HG02943 (cell line): ENCODE data around the gene BDP1.
"Not testable (repeated sequence)": the region's sequence is repeated elsewhere in the genome, so short reads cannot be mapped to it uniquely, and the experiment has no call there.

Experiments
- ATAC-seq: cut with Tn5 transposase; IDR thresholded peaks from one replicate; pipeline ENCODE4 v1.9.1; 2021; ENCODE audit warnings: mild to moderate bottlenecking, low read depth, moderate library complexity; ENCODE audit not compliant: unreplicated experiment

Gene BDP1

GRCh38 chr5:71552026-71552749, 96.7 kb downstream of the BDP1 start:
- not testable (repeated sequence) for ATAC-seq

GRCh38 chr5:71563161-71563560, 107.7 kb downstream of the BDP1 start:
- ATAC-seq: no peak

GRCh38 chr5:71564895-71565294, 109.4 kb downstream of the BDP1 start:
- ATAC-seq: no peak

DNA sequence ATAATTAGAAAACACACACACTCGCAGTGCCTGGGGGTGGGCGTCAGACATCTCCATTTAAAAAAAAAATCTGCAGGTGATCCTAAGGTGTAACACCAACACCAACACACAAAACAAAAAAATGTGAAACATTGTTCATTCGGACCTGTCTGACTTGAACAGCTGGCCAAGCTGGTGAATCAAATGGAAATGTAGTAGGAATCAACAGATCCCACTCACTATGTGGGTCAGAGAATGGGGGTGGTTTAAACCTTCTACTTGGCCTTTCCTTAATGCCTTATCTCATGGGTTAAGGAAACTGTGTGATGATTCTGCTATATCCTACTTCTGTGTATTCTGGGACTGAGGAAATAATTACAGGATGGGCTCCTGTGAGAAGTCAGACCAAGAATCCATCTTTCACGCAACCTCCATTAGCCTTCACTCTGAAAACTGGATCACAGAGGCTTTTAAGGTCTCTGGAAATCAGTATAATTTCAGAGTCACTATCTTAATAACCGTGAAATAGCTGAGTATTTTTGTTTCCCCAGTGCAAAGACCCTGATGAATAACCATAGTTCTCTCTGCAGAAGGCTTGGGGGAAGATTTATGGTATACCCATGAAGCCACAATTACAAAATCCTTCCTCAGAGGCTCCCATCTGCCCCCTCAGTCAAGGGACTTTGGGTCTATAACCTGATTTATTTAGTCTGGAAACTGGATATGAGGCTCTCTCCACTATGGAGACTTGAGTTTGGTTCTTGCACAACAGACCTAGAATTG, 114.5 kb downstream of the BDP1 start:
- ATAC-seq: no peak

DNA sequence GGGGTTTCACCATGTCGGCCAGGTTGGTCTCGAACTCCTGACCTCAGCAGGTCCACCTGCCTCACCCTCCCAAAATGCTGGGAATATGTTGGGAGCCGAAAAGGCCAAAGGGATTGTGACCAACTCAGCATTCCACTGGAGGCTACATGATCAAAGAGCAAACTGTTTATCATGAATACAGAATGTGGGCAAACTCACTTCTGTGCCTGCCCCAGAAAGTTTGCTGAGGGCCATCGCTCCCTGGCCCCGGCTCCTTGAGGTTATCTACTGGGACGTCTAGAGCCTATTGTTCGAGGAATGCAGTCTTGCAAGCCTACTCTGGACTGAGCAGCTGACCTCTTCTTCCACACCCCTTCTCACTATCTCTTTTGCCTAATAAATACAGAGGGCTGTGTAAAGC, 116.4 kb downstream of the BDP1 start:
- ATAC-seq: not testable (repeated sequence)

GRCh38 chr5:71573591-71573990, 118.1 kb downstream of the BDP1 start:
- no peak for ATAC-seq

- ATAC-seq: not testable (repeated sequence)
Measured at GRCh38 chr5:71575588-71575987, 120.1 kb downstream of the BDP1 start.

- ATAC-seq: no peak
Measured at GRCh38 chr5:71576241-71576640, 120.8 kb downstream of the BDP1 start.

GRCh38 chr5:71577839-71578238, 122.4 kb downstream of the BDP1 start:
- not testable (repeated sequence) for ATAC-seq

- no peak for ATAC-seq
Measured at GRCh38 chr5:71582945-71583584, 127.6 kb downstream of the BDP1 start.

GRCh38 chr5:71586052-71586940, 130.8 kb downstream of the BDP1 start:
- ATAC-seq: peak; percentile 4

DNA sequence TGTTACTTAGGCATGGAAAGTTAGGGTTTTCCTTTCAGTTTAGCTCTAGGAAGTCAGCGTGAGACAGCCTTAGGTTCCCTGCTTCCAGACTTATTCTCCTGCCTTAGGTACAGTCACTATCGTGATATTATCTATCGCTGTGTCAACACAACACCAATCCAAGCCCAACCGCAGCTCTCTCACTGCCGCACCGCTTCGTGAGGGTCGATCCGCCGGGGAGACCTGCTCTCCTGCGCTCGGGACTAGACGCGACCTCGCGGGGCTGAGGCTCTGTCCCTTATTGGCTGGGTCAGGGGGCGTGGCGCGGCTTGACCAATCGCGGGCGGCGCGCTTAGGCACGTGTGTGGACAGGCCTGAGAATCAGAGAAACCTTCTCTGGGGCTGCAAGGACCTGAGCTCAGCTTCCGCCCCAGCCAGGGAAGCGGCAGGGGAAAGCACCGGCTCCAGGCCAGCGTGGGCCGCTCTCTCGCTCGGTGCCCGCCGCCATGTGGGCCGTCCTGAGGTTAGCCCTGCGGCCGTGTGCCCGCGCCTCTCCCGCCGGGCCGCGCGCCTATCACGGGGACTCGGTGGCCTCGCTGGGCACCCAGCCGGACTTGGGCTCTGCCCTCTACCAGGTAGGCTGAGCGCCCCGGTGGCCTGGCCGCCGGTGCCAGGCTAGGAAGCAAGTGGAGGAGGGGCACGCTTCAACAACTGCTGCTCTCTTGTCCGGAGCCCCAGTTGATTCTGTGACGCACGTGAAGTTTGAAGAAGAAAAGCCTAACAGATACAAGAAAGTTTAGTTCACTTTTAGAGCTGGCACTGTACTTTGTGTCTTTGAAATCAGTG, 131.7 kb downstream of the BDP1 start, which contains the start of gene MCCC2:
MCCC2 (plus strand) TSS at position 400 of the 825 bp plus-strand sequence; CDS start at position 486, 86 bp downstream.
- peak; percentile 99 for ATAC-seq

- ATAC-seq: peak; percentile 12
Measured at GRCh38 chr5:71587766-71588532, 132.5 kb downstream of the BDP1 start.

GRCh38 chr5:71588533-71588885, 133.1 kb downstream of the BDP1 start:
- no peak for ATAC-seq

GRCh38 chr5:71589903-71590302, 134.5 kb downstream of the BDP1 start:
- ATAC-seq: no peak

DNA sequence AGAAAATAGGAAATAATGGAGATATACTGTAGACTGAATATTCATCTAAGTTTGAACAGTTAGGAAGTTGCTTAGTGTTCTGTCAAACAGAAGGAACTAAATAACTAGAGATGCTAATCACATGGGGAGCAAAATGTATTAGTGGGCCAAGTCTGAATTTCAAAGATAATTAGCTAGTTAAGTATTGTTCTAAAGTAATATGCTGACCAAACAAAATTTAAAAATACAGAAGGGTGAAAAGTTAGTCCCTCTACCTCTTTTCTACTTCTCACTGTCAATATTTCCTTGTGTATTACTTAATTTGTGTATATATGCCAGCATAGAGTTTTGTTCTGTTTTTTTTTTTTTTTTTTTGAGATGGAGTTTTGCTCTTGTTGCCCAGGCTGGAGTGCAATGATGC, 135.6 kb downstream of the BDP1 start:
- no peak for ATAC-seq

GRCh38 chr5:71596169-71596568, 140.7 kb downstream of the BDP1 start:
- ATAC-seq: no peak

DNA sequence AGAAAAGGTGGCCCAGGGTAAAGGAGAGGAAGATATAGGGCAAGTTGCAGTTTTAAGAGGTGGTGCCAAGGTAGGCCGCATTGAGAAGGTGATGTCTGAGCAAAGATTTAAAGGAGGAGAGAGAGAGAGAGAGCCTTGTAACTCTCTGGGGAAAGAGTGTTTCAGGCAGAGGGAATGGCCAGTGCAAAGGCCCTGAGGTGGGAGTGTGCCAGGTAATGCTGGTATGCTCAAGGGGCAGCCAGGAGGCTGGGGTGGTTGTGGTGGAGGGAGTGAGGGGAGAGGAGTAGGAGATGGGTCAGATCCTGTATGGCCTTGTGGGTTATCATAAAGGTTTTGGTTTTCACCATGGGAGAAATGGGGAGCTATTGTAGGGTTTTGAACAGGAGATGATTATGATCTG, 141.6 kb downstream of the BDP1 start:
- no peak for ATAC-seq

DNA sequence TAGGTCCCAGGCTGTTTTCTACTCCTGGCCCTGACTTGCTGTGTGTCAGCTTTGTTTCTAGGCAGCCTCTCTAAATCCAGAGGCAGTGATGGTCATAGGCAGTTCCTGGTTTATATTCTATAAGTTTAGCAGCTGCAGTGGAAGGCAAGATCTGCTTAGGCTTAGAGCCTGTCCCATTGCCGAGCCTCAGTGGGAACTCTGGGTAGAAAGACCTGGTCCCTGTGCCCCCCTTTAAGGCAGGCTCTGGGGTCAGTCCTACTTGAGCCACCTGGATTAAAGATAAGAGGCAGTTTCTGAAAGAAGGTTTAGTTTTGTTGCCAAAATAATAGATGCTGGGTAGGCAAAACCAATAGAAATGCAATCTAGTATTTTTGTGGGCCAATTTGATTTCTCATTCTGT, 145.3 kb downstream of the BDP1 start:
- no peak for ATAC-seq
